HG03571 (cell line): Measurements from ENCODE around the gene LOXL3.
A peak's percentile ranks its signal among the peaks of the same experiment; 100 is the strongest.
"Not testable (repeated sequence)": the region's sequence is repeated elsewhere in the genome, so short reads cannot be mapped to it uniquely, and the experiment has no call there.

Experiments
- ATAC-seq: cut with Tn5 transposase; IDR thresholded peaks from one replicate; pipeline ENCODE4 v1.9.1; 2021; ENCODE audit not compliant: unreplicated experiment

Gene LOXL3

DNA sequence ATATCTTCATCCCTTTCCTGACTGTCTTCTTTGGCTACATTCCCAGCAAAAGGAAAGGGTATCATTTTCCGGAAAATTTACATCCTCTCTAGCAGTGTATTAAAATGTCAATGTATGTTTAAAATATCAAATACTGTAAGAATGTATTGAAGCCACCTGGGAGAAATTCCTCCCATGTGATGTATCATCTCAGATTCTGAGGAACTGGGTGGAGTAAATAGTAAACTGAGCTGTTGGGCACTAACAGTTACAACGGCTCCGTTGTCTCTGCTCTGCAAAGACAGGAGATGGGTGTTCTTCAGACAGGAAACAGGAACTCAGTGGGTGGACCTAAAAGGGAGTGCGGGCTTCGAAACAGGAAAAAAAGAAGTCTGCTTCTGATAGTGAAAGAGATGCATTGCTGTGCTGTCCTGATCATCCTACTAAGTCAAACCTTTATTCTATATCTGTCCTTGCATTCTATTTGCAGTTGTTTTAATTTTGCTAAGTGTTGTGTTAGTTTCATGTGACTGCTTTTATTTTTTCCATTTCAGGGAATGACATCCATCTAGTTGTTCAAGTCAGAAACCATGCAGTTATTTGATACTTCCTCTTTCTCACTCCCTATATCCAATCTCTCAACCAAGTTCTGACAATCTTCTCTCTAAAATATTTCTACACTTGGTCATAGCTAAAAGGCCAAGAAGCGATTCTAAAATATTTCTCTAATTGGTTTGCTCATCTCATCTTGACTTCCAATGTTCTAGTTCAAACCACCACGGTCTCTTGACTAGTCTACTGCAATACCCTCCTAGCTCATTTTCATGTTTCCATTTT, 20.2 kb upstream of the LOXL3 start:
- no peak for ATAC-seq

DNA sequence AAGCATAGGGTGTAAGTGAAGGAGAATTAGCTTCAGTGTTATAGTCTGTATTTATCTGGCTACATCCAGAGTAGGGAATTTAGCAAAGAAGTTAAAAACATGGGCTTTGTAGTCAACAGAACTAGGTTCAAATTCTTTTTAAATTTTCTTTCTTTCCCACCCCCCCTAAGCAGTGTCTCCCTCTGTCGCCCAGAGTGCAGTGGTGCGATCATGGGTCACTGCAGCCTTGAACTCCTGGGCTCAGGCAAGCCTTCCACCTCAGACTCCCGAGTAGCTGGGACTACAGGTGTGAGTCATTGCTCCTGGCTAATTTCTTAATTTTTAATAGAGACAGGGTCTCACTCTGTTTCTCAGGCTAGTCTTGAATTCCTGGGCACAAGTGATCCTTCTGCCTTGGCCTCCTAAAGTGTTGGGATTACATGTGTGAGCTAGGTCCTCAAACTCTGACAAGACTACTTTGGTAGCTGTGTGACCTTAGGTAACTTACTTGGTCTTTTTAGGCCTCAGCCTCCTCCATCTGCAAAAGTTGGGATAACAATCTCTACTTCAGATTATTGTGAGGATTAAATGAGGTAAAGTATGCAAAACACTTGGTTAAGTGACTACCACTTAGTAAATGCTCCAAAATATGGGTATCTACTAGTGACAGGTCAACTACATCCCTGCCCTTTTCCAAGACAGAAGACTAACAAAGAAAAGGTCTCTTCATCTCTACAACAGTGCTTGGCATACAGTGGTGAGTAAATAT, 18.6 kb upstream of the LOXL3 start:
- no peak for ATAC-seq

DNA sequence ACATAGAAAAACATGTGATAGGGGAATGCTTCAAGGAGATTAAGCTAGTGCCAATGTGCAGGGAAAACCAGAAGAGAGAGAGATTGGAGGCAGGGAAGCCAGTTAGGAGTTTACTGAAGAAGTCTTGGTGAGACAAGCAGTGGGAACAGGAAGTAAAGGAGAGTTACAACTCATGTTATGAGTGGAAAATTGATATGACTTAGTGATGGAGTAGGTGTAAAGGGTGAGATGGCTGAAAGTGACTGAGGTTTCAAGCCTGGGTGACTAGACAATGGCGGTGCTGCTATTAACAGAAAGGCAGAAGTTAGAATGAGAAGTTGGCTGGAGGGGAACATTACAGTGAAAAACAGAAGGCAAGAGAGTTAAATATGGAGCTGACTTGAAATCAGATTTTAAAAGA, 17.3 kb upstream of the LOXL3 start:
- ATAC-seq = peak; percentile 65

DNA sequence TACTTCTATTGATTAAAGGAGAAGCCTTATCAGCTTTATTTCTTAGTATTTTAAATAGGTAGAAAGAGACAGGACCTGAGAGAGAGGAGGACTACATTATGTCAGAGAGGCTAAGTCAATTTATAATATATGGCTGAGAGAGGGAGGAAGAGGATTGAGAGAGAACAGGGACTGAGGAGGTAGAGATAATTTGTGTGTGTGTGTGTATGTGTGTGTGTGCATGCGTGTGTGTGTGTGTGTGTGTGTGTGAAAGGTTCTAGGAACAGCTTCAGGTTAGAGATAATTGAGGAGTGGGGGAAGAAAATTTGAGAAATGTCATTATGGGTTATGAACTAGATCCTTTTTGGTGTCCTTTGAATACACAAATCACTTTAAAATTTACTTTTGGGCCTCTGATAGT, 15.9 kb upstream of the LOXL3 start:
- no peak for ATAC-seq

DNA sequence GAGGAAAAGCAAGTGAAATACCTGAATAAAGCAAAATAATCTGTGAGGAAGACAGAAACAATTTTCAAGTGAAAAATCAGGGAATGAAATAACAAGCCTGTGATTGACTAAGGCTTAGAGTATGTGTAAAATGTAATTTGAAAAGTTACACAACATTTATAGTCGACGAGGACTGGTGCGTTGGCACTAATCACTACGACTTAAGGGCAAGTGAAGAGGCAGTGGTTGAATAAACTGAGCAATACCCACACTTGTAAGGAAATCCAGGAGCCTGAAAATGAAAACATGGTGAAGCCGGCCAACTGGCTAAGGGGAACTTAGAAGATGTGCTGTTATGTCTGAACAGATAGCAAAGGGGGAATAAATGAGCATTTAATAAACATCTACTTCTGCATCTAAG, 14.1 kb upstream of the LOXL3 start:
- ATAC-seq = no peak

DNA sequence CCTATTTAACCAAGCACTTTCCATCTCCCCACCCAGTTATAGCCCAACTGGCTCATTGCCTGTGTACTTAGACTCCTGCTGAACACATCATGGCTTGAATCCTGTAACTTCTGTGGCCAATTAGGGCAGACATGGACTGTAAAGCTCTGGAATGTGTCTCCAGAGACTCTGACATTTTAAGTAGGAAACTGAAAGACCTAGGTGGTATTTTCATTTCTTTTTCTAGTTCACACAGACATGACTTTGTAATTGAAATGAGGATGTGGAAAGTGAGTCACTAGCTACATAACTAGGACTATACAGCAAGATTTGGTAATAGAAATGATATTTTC, 13.0 kb upstream of the LOXL3 start:
- no peak for ATAC-seq

DNA sequence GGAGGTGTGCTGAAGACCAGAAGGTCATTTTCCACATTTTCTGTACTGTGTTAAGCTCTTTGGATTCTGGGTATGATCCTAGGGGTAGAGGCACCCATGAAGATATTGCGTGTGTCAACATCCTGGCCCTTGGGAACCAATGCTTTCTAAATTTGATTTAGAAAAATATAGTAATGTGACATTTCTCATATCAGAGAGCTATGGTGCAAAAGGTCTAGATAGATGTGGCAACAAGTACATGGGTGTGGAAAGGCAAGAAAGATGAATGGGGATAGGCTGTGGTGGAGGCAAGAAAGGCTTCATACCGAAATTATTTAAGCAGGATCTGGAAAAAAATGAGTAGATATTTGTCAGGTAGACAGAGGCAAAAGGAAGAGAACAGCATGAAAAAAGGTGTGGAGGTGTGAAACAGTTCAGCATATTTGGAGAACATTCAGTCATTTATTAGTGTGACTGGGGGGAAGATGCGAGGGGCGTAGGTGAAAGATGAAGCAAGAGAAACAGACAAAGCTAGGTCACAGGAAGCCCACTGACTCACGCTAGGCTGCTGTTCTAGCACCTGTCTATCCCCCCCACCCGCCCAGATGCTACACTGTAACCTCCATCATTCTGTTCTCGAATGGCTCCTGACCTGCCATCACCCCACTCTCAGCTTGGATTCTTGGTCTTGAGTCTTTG, 12.5 kb upstream of the LOXL3 start:
- no peak for ATAC-seq

DNA sequence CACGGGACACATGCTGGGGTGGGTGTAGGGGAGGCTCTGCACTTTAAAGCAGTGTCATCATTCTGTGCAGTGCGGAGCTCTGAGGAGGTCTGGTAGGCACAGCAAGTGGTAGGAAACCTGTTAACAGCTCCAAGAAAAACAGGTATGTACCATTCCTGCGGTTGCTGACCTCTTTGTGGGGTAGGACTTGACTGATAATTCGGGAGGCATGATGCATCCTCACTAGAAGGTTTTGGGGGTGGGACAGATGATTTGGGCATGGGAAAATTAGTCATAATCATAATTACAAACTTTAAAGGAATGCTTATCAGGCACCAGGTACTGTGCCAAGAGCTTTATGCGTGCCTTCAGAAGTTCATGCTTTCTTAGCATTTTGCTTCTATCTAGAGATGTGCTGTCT, 10.5 kb upstream of the LOXL3 start:
- no peak for ATAC-seq

DNA sequence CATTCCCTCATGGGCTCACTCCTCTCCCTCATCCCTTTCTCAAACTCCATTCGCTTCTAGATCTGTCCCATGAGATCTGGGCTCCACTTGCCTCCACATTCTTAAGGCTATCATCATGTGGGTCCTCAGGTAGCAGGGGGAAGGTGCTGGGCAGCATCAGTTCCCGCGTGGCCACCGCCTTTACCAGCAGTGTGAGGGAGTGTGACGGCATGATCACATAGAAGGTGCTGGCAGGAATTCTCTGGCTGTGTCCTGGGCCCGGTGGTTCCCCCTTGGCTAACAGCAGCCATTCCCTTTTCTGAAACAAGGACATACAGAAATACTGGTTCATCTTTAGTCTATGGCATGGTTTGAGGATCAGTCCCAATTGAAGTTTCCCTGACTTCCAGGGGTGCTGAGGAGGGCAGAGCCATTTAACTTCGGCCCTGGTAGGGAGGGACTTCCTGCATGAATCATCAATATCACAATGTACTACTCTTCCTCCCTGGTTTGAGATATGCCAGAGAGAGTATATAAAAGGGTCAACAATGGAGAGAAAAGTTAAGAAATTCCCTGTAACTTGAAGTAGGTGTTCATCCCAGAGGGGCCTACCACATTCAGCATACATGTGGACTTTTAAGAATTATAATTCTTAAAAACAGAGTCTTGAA, 8.5 kb upstream of the LOXL3 start:
- ATAC-seq = no peak

DNA sequence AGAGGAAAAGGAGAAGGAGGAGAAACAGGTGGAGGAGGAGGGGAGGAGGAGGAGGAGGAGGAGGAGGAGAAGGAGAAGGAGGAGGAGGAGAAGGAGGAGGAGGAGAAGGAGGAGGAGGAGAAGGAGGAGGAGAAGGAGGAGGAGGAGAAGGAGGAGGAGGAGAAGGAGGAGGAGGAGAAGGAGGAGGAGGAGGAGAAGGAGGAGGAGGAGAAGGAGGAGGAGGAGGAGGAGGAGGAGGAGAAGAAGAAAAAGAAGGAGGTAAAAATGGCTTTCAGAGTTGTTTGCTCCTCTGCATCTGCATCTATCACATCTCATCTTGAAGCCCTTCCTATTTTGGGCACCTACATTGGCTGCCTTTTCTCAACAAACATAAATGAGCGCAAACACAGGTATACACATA, 7.3 kb upstream of the LOXL3 start:
- not testable (repeated sequence) for ATAC-seq

DNA sequence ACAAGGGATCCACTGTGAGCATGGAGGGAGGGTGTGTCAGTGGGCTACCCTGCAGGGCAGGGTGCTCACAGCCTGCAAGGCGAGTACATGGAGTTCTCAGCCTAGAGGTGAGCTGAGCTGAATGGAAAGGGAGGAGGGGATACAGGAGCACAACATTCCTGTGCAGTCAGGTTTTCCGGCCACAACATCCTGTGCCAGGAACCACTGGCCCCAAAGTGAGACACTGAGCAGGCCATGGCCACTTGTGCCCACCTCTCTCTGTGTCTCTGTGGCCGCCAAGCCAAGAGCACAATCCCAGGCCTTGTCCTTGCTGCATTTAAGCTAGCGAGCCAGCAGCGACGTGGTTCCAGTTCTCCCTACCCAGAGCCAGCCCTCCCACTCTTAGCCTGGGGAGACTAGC, 6.8 kb upstream of the LOXL3 start:
- no peak for ATAC-seq

DNA sequence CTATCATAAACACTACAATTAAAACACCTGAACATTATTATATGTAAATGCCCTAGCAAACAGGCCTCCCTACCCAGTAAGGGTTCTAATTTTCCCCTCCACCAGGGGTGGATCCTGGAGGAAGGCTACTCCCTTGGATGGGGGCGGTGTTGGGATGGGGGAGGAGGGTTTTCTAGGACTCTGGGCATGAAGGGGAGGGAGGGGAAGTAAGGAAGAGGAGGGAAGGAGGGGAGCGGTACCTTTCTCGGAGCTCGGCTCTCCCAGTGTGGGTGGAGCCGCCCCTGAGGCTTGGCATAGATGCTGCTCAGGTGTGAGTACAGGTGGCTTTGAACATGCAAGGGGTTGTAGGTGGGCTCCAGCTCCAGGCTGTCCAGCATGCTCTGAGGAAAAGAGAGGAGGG, 6.2 kb upstream of the LOXL3 start:
- ATAC-seq = no peak

DNA sequence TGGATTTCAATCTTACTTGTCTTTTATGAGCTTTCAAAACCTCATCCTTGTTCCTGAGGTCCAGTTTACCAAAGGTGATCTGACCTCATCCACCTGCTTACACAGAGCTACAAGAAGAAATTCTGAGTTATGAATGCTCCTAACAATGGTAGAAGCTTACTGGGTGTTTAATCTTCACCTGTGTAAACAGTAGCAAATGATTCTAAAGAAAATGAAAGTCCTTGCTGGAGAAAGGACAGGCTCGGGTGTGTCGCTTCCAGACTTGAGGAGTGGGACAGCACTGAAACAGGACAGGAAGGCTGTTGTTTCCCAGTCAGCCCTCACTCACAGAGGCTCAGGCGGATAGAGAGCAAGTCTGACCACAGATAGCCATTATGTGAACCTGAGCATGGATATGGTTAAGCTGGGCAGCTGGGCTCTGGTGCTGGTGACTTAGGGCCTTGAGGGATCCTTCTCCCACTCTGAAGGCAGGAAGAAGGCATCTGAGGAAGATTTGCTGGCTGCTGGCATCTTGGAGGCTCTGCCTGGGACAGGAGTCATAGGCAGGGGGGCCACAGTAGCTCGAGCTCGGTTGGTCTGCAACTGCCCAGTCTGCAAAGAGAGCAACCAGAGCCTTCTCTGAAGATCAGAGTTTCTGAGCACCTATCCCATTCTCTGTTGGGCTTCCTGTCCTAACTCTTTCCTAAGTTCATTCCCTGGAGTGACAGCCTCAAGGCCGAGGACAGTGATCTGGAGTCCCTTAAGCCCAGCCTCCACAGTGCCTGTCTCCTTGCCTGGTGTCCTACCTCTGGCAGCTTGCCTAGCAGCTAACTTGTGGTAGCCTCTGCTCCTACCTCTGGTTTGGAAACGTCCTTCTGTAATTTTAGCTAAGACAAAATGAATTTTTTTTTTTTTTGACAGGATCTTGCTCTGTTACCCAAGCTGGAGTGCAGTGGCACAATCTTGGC, 4.8 kb upstream of the LOXL3 start:
- ATAC-seq = no peak

DNA sequence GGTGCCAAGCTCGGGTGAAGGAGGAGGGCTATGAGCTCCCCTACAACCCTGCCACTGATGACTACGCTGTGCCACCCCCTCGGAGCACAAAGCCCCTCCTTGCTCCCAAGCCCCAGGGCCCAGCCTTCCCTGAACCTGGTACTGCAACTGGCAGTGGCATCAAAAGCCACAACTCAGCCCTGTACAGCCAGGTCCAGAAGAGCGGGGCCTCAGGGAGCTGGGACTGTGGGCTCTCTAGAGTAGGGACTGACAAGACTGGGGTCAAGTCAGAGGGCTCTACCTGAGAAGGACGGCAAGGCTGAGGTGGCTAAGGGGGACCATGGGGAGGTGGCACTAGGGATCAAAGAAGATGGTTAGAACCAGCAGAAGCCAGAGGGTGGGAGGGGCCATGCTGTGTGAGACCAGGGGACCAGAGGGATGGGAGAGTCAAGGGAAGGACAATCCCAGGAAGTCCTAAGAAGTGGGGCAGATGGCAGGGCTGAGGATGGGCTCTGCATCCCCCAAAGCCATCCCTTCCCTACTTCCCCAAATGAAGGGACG, 3.2 kb upstream of the LOXL3 start:
- no peak for ATAC-seq

DNA sequence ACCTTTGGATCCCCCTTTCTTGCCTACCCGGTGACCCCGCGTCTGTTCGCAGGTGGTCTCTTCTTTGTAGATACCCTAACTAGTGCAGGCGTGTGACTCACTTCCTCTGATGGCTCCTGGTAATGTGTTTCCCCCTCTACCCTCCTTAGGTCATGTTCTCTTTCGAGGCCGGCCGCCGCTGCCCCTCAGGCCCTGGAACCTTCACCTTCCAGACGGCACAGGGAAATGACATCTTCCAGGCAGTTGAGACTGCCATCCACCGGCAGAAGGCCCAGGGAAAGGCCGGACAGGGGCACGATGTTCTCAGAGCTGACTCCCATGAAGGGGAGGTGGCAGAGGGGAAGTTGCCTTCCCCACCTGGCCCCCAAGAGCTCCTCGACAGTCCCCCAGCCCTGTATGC, 2.4 kb upstream of the LOXL3 start:
- no peak for ATAC-seq

DNA sequence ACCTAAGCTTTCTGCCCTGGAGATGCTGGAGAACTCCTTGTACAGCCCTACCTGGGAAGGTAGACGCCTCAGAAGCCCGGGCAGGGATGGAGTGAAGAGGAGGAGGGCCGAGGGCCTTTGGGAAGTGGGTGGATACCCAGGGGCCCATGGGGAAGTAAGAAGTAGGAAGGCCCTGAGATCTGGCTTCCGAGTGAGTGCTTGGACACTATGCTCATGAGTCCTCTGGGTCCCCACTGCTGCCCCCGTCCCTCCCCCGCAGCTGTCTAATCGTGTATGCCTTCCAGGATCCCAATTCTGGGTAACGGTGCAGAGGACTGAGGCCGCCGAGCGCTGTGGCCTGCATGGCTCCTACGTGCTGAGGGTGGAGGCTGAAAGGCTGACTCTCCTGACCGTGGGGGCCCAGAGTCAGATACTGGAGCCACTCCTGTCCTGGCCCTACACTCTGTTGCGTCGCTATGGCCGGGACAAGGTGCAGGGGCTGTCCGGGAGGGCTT, 1.9 kb upstream of the LOXL3 start:
- no peak for ATAC-seq

DNA sequence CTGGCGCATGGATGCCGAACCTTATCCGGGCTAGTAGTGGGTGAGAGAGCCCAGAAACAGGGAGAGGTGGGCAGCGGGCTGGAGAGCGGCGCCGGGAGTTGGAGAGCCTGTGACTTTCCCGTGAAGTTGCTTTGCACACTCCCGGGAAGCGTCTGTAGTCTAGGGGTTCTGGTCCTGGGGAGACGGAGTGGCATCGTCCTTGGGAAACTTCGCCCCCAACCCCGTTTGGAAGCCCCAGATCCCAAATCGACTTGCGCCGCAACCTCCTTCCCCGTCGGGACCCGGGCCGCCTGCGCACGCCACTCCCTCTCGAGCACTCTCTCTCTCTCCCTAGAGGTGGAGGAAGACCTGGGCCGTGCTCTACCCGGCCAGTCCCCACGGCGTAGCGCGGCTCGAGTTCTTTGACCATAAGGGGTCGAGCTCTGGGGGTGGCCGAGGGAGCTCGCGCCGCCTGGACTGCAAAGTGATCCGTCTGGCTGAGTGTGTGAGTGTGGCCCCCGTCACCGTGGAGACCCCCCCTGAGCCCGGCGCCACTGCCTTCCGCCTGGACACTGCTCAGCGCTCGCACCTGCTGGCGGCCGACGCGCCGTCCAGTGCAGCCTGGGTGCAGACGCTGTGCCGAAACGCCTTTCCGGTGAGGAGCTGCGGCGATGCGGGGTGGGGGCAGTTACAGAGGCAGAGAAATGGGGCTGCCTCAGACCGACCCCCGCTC, 1.2 kb upstream of the LOXL3 start:
- no peak for ATAC-seq

DNA sequence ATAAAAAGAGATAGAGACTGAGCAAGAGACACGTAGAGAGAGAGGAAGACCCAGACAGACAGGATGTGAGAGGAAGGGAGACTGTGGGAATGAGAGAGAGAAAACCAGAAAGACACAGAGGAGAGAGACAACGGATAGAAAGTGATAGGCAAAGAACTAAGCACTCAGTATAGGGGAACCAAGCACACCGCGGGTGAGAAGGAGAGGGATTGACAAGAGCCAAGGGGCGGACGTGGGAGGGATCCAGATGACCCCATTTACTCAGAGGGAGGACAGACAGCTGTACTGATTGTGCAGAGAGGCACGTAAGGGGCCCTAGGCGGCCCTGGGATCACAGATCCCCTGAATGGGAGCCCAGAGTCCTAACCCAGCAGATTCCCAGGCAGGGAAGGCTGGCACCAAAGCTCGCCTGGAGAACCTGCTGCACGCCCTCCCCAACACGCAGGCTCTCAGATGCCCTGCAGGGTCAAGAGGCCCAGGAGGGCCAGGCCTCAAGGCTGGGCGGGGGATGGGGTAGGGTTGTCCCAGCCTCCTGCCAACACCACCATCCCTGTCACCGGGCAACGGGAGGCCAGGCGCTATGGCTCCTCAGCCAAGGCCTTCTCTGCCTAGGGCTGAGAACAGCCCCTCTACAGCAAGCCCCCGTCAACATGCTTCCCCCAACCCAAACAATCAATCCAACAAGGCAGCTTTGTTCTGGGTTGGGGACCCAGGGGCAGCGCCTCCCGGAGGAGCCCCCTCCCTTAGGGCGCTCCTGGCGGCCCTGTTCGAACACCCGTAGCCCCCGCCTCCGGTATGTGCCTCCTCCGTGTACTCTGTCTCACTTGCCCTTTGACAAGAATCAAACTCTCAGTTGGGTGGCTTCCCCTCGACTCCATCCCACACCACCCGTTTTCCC, 579 bp downstream of the LOXL3 start:
- ATAC-seq = no peak
